Mesothelial cell of epicardium (in vitro differentiated cells): Measurements from ENCODE around the gene ERMARD. TPM values are rescaled to one million over a fixed set of nuclear protein-coding genes. Genes with fewer than 3 reads are reported as not detected.

Source experiments
- DNase-seq, 2 experiments: peaks; one replicate each; pipeline ENCODE4 v3.0.0; 2021; ENCODE audit warnings: low spot score in 2 of 2; ENCODE audit not compliant: unreplicated experiment in 2 of 2
- H3K27ac Mint-ChIP-seq: 2 replicates; pipeline ENCODE4 v1.8.0; 2021; ENCODE audit warnings: mixed read lengths
- H3K27me3 Mint-ChIP-seq: 2 replicates; pipeline ENCODE4 v1.8.0; 2021; ENCODE audit warnings: low read depth, mixed read lengths
- H3K36me3 Mint-ChIP-seq: 2 replicates; pipeline ENCODE4 v1.8.0; 2021; ENCODE audit warnings: mixed read lengths
- H3K4me1 Mint-ChIP-seq: 2 replicates; pipeline ENCODE4 v1.8.0; 2021; ENCODE audit warnings: mixed read lengths
- H3K4me3 Mint-ChIP-seq: 2 replicates; pipeline ENCODE4 v1.8.0; 2021; ENCODE audit warnings: mild to moderate bottlenecking, moderate library complexity, mixed read lengths
- H3K9me3 Mint-ChIP-seq: 2 replicates; pipeline ENCODE4 v1.8.0; 2021; ENCODE audit warnings: mixed read lengths
- CTCF ChIP-seq: fragments of 200-600 bp; sonication (generic); IDR thresholded peaks from one replicate; pipeline ENCODE4 v1.5.0; 2021; ENCODE audit warnings: antibody characterized with exemption; ENCODE audit not compliant: unreplicated experiment
- total RNA-seq: library from RNA; stranded (reverse); gene quantifications from 3 replicates; pipeline ENCODE4 v1.2.1, GENCODE V29; 2021

Gene ERMARD
- total RNA-seq, 1 donor from 2014 or later = 45.6 TPM

- Mint-ChIP-seq H3K36me3 (peaks cover under 1% of the 10 kb centered on the region), H3K27me3 (peaks cover 10% of the 10 kb centered on the region), H3K9me3 (no peaks in the 10 kb centered on the region), H3K4me1 (peaks cover 15% of the 10 kb centered on the region), H3K4me3 (peak overlapping the region; percentile 73), H3K27ac (no peak overlapping the region)
- DNase-seq = no peak
- no peak for TF ChIP-seq CTCF
These were observed 37.9 kb downstream of the ERMARD start for GRCh38 chr6:169789146-169789943.

- H3K4me1 Mint-ChIP-seq = peaks cover 15% of the 10 kb centered on the region
- H3K27me3 Mint-ChIP-seq = peaks cover 10% of the 10 kb centered on the region
- peak overlapping the region; percentile 54 for H3K27ac Mint-ChIP-seq
- peak; percentile 80 for TF ChIP-seq CTCF
- H3K9me3 Mint-ChIP-seq = no peaks in the 10 kb centered on the region
- H3K36me3 Mint-ChIP-seq = no peaks in the 10 kb centered on the region
- H3K4me3 Mint-ChIP-seq = peak overlapping the region; percentile 73
- peak; percentile 52 to 87 for DNase-seq
These were observed 38.8 kb downstream of the ERMARD start for GRCh38 chr6:169789944-169790927.

GRCh38 chr6:169791721-169792131 is 40.3 kb downstream of the ERMARD start:
- Mint-ChIP-seq H3K9me3 (peaks cover 5% of the 10 kb centered on the region), H3K4me1 (peaks cover 15% of the 10 kb centered on the region), H3K4me3 (no peak overlapping the region), H3K27ac (no peak overlapping the region), H3K36me3 (no peaks in the 10 kb centered on the region), H3K27me3 (peaks cover 10% of the 10 kb centered on the region)
- DNase-seq = peak in 1 of 2 experiments; percentile 20
- TF ChIP-seq CTCF = no peak

- Mint-ChIP-seq H3K9me3 (peaks cover 5% of the 10 kb centered on the region), H3K4me1 (peaks cover 15% of the 10 kb centered on the region), H3K27me3 (peaks cover 10% of the 10 kb centered on the region), H3K4me3 (no peak overlapping the region), H3K27ac (no peak overlapping the region), H3K36me3 (no peaks in the 10 kb centered on the region)
- DNase-seq = no peak
- TF ChIP-seq CTCF = no peak
These were observed 41.0 kb downstream of the ERMARD start for GRCh38 chr6:169792306-169793015.

GRCh38 chr6:169793408-169793807 is 42.0 kb downstream of the ERMARD start:
- no peak for TF ChIP-seq CTCF
- Mint-ChIP-seq H3K4me1 (peaks cover 17% of the 10 kb centered on the region), H3K27ac (no peak overlapping the region), H3K27me3 (peaks cover 10% of the 10 kb centered on the region), H3K9me3 (peaks cover 5% of the 10 kb centered on the region), H3K36me3 (no peaks in the 10 kb centered on the region), H3K4me3 (no peak overlapping the region)
- peak in 1 of 2 experiments; percentile 17 for DNase-seq
